Measurements from ENCODE around the gene TRIM10.

GRCh38 chr6:30196376-30196775 lies 35.4 kb upstream of the TRIM10 start:
- TF ChIP-seq, protein P1, sequence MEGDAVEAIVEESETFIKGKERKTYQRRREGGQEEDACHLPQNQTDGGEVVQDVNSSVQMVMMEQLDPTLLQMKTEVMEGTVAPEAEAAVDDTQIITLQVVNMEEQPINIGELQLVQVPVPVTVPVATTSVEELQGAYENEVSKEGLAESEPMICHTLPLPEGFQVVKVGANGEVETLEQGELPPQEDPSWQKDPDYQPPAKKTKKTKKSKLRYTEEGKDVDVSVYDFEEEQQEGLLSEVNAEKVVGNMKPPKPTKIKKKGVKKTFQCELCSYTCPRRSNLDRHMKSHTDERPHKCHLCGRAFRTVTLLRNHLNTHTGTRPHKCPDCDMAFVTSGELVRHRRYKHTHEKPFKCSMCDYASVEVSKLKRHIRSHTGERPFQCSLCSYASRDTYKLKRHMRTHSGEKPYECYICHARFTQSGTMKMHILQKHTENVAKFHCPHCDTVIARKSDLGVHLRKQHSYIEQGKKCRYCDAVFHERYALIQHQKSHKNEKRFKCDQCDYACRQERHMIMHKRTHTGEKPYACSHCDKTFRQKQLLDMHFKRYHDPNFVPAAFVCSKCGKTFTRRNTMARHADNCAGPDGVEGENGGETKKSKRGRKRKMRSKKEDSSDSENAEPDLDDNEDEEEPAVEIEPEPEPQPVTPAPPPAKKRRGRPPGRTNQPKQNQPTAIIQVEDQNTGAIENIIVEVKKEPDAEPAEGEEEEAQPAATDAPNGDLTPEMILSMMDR (IDR thresholded peaks at IDR 0.05 in 4 of 5, conservative IDR thresholded peaks at IDR 0.05 in 1 of 5) = no peak
- TF ChIP-seq POLR2A (IDR thresholded peaks at IDR 0.05) = no peak

Data from gastrocnemius medialis (tissue), 4 donors.